ENCODE measurements around the gene LRCOL1.

The LRCOL1 gene

GRCh38 chr12:132582058-132582420 lies 28.3 kb downstream of the LRCOL1 start:
- no peak for DNase-seq (ENCODE audit: low read depth in 2 of 2)

GRCh38 chr12:132581348-132582057 lies 28.9 kb downstream of the LRCOL1 start:
- no peak for DNase-seq (ENCODE audit: low read depth in 2 of 2)

- DNase-seq (ENCODE audit: low read depth in 2 of 2) = no peak
Observed at GRCh38 chr12:132580701-132581292, 29.6 kb downstream of the LRCOL1 start.

GRCh38 chr12:132579744-132580143 lies 30.6 kb downstream of the LRCOL1 start:
- DNase-seq (ENCODE audit: low read depth in 2 of 2) = no peak

- DNase-seq (ENCODE audit: low read depth in 2 of 2) = no peak
Observed at GRCh38 chr12:132578826-132579225, 31.6 kb downstream of the LRCOL1 start.

GRCh38 chr12:132578118-132578517 lies 32.3 kb downstream of the LRCOL1 start:
- no peak for DNase-seq (ENCODE audit: low read depth in 2 of 2)

- DNase-seq (ENCODE audit: low read depth in 2 of 2) = no peak
Observed at GRCh38 chr12:132577191-132577920, 33.0 kb downstream of the LRCOL1 start.

GRCh38 chr12:132576701-132577100 lies 33.7 kb downstream of the LRCOL1 start:
- DNase-seq (ENCODE audit: low read depth in 2 of 2) = no peak

- DNase-seq (ENCODE audit: low read depth in 2 of 2) = no peak
Observed at GRCh38 chr12:132575661-132576060, 34.7 kb downstream of the LRCOL1 start.

- no peak for DNase-seq (ENCODE audit: low read depth in 2 of 2)
Observed at GRCh38 chr12:132574271-132574996, 35.9 kb downstream of the LRCOL1 start.

GRCh38 chr12:132572801-132573760 lies 37.3 kb downstream of the LRCOL1 start:
- no peak for DNase-seq (ENCODE audit: low read depth in 2 of 2)

- DNase-seq (ENCODE audit: low read depth in 2 of 2) = no peak
Observed at GRCh38 chr12:132572106-132572505, 38.3 kb downstream of the LRCOL1 start.

- no peak for DNase-seq (ENCODE audit: low read depth in 2 of 2)
Observed at GRCh38 chr12:132571598-132571997, 38.8 kb downstream of the LRCOL1 start.

GRCh38 chr12:132571051-132571450 lies 39.3 kb downstream of the LRCOL1 start:
- no peak for DNase-seq (ENCODE audit: low read depth in 2 of 2)

GRCh38 chr12:132570635-132571034 lies 39.7 kb downstream of the LRCOL1 start:
- no peak for DNase-seq (ENCODE audit: low read depth in 2 of 2)

- DNase-seq (ENCODE audit: low read depth in 2 of 2) = no peak
Observed at GRCh38 chr12:132569856-132570480, 40.4 kb downstream of the LRCOL1 start.

GRCh38 chr12:132568826-132569480 lies 41.4 kb downstream of the LRCOL1 start:
- no peak for DNase-seq (ENCODE audit: low read depth in 2 of 2)

- no peak for DNase-seq (ENCODE audit: low read depth in 2 of 2)
Observed at GRCh38 chr12:132568301-132568700, 42.1 kb downstream of the LRCOL1 start.

GRCh38 chr12:132566516-132567131 lies 43.8 kb downstream of the LRCOL1 start:
- no peak for DNase-seq (ENCODE audit: low read depth in 2 of 2)

GRCh38 chr12:132565365-132565764 lies 45.0 kb downstream of the LRCOL1 start:
- no peak for DNase-seq (ENCODE audit: low read depth in 2 of 2)

Data from fibroblast of skin of left biceps (primary cell).